Spleen (tissue), 7 donors: ENCODE results near the gene RPS6KC1.
"Not testable (repeated sequence)": the region's sequence is repeated elsewhere in the genome, so short reads cannot be mapped to it uniquely, and the experiment has no call there.

Experiments used
- CTCF ChIP-seq, 11 experiments: fragments of 200-600 bp in 7 of 11; fragments of 450-650 bp in 4 of 11; sonication (generic) in 4 of 11; IDR thresholded peaks in 8 of 11; conservative IDR thresholded peaks in 3 of 11; 1 replicate in 7 of 11; 2 replicates in 4 of 11; pipeline versions ENCODE4 v1.4.0 to v1.8.0; 2016 to 2021; ENCODE audit warnings: antibody characterized with exemption in 11 of 11, inconsistent platforms in 4 of 11, mild to moderate bottlenecking in 1 of 11
- POLR2A ChIP-seq, 3 donors: fragments of 450-650 bp; IDR thresholded peaks; one replicate each; pipeline ENCODE4 v1.5.1; 2017; ENCODE audit warnings: antibody characterized with exemption in 3 of 3, mild to moderate bottlenecking in 1 of 3
- POLR2AphosphoS5 ChIP-seq, 3 donors: sonication (generic); formaldehyde crosslinking; IDR thresholded peaks; one replicate each; pipeline ENCODE4 v1.5.1; 2017; ENCODE audit warnings: antibody characterized with exemption in 3 of 3
- donor health status: DM: no; HTN: no; CAD: no; lungs with moderate emphysema.
- donor health status: DM: no; HTN: no; CAD: no.
- donor health status: DM: no; HTN: no; CAD: no.

GRCh38 chr1:213117699-213118180 is 66.7 kb downstream of the RPS6KC1 start:
- TF ChIP-seq CTCF (IDR thresholded peaks at IDR 0.05 in 8 of 11, conservative IDR thresholded peaks at IDR 0.05 in 3 of 11); POLR2AphosphoS5 (IDR thresholded peaks at IDR 0.05); POLR2A (IDR thresholded peaks at IDR 0.05): not testable (repeated sequence)
